Breast epithelium (tissue), 3 donors: ENCODE results near the gene CLK2.

Experiments
- POLR2A ChIP-seq: fragments of 450-650 bp; IDR thresholded peaks from one replicate; pipeline ENCODE4 v1.6.1; 2016; ENCODE audit warnings: antibody characterized with exemption, mild to moderate bottlenecking, moderate library complexity
- TF ChIP-seq, protein P1 (sequence below), 3 donors: fragments of 450-650 bp; IDR thresholded peaks; one replicate each; pipeline ENCODE4 v1.5.1; 2016 to 2017; ENCODE audit warnings: antibody characterized with exemption in 3 of 3, mild to moderate bottlenecking in 3 of 3, moderate library complexity in 3 of 3

DNA sequence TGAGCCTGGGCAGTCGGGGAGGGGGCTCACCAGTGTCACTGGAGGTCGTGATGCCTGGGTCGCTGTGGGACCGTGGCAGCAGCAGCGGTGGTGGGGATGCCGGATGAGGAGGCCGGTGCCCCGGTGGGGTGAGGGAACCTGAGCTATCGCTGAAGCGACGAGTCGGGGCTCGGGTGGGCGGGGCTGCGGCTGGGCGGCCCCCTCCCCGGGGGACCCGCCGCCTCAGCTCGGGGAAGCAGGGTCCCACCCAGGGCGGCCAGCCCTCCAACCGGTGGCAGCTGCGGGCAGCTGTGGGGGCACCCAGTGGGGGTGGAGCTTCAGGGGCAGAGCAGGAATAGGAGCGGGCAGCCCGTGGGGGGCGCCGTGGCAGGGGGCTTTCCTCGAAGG is 23.1 kb downstream of the CLK2 start:
- TF ChIP-seq, protein P1, sequence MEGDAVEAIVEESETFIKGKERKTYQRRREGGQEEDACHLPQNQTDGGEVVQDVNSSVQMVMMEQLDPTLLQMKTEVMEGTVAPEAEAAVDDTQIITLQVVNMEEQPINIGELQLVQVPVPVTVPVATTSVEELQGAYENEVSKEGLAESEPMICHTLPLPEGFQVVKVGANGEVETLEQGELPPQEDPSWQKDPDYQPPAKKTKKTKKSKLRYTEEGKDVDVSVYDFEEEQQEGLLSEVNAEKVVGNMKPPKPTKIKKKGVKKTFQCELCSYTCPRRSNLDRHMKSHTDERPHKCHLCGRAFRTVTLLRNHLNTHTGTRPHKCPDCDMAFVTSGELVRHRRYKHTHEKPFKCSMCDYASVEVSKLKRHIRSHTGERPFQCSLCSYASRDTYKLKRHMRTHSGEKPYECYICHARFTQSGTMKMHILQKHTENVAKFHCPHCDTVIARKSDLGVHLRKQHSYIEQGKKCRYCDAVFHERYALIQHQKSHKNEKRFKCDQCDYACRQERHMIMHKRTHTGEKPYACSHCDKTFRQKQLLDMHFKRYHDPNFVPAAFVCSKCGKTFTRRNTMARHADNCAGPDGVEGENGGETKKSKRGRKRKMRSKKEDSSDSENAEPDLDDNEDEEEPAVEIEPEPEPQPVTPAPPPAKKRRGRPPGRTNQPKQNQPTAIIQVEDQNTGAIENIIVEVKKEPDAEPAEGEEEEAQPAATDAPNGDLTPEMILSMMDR (IDR thresholded peaks at IDR 0.05) = no peak
- TF ChIP-seq POLR2A = no peak
